Measurements from ENCODE around the gene OPN5.

- TF ChIP-seq POLR2A (IDR thresholded peaks at IDR 0.05), result no peak
- TF ChIP-seq, protein P1, sequence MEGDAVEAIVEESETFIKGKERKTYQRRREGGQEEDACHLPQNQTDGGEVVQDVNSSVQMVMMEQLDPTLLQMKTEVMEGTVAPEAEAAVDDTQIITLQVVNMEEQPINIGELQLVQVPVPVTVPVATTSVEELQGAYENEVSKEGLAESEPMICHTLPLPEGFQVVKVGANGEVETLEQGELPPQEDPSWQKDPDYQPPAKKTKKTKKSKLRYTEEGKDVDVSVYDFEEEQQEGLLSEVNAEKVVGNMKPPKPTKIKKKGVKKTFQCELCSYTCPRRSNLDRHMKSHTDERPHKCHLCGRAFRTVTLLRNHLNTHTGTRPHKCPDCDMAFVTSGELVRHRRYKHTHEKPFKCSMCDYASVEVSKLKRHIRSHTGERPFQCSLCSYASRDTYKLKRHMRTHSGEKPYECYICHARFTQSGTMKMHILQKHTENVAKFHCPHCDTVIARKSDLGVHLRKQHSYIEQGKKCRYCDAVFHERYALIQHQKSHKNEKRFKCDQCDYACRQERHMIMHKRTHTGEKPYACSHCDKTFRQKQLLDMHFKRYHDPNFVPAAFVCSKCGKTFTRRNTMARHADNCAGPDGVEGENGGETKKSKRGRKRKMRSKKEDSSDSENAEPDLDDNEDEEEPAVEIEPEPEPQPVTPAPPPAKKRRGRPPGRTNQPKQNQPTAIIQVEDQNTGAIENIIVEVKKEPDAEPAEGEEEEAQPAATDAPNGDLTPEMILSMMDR (IDR thresholded peaks at IDR 0.05 in 4 of 5, conservative IDR thresholded peaks at IDR 0.05 in 1 of 5), result no peak
Observed at GRCh38 chr6:47875593-47875992, 93.8 kb downstream of the OPN5 start.

All from gastrocnemius medialis (tissue), 4 donors.